Measurements from ENCODE around the gene FCRL4. TPM values are rescaled to one million over a fixed set of nuclear protein-coding genes. Genes with fewer than 3 reads are reported as not detected.

The FCRL4 gene
- polyA plus RNA-seq, 1 donor (not counting 4 experiments of a cell fraction or from before 2014, with no cell fraction given): not detected

DNA sequence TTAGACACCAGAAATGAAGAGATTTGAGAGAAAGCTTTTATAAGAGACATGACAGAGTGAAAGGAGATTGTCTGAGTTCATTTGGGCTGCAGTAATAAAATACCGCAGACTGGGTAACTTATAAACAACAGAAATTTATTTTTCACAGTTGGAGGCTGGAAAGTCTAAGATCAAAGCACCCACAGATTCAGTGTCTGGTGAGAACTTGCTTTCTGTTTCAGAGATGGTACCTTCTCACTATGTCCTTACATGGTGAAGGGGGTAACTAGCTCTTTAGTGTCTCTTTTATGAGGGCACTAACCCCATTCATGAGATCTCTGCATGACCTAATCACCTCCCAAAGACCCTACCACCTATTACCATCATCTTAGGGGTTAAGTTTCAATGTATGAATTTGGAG is 30.9 kb upstream of the FCRL4 start:
- DNase-seq (ENCODE audit: low read depth, low spot score) (no peak), FAIRE-seq (no peak)
- Histone ChIP-seq H3K36me3 (ENCODE audit: control insufficient read depth in 2 of 2, extremely low read depth in 1 of 2, insufficient read depth in 2 of 2, low read length in 2 of 2) (no peaks in the 10 kb centered on the region), H3K27ac (ENCODE audit: control insufficient read depth, insufficient read depth, low read length) (no peak overlapping the region), H3K4me1 (ENCODE audit: control insufficient read depth, extremely low read depth, insufficient read depth, low read length) (no peaks in the 10 kb centered on the region), H3K9me1 (ENCODE audit: control insufficient read depth, extremely low read depth, insufficient read depth, low read length) (no peaks in the 10 kb centered on the region), H3K9ac (ENCODE audit: control insufficient read depth, extremely low read depth, insufficient read depth, low read length) (no peak overlapping the region), H3K4me2 (ENCODE audit: control insufficient read depth, extremely low read depth, insufficient read depth, low read depth, low read length) (no peak overlapping the region), H3K27me3 (ENCODE audit: control insufficient read depth, extremely low read depth, insufficient read depth, low read length) (no peaks in the 10 kb centered on the region), H3K4me3 (ENCODE audit: control insufficient read depth in 2 of 3, extremely low read depth in 1 of 3, insufficient read depth in 2 of 3, low read depth in 1 of 3, low read length in 3 of 3) (no peak overlapping the region), H4K20me1 (ENCODE audit: control insufficient read depth, extremely low read depth, insufficient read depth, low read length) (no peaks in the 10 kb centered on the region), H3K9me3 (ENCODE audit: control insufficient read depth, low read depth, low read length) (no peaks in the 10 kb centered on the region), H2AFZ (ENCODE audit: control insufficient read depth, low read length) (no peak overlapping the region), H3K79me2 (ENCODE audit: control insufficient read depth, insufficient read depth, low read length) (no peaks in the 10 kb centered on the region)
- TF ChIP-seq, protein P1, sequence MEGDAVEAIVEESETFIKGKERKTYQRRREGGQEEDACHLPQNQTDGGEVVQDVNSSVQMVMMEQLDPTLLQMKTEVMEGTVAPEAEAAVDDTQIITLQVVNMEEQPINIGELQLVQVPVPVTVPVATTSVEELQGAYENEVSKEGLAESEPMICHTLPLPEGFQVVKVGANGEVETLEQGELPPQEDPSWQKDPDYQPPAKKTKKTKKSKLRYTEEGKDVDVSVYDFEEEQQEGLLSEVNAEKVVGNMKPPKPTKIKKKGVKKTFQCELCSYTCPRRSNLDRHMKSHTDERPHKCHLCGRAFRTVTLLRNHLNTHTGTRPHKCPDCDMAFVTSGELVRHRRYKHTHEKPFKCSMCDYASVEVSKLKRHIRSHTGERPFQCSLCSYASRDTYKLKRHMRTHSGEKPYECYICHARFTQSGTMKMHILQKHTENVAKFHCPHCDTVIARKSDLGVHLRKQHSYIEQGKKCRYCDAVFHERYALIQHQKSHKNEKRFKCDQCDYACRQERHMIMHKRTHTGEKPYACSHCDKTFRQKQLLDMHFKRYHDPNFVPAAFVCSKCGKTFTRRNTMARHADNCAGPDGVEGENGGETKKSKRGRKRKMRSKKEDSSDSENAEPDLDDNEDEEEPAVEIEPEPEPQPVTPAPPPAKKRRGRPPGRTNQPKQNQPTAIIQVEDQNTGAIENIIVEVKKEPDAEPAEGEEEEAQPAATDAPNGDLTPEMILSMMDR (optimal IDR thresholded peaks at IDR 0.05 in 1 of 3, IDR thresholded peaks at IDR 0.05 in 1 of 3, conservative IDR thresholded peaks at IDR 0.05 in 1 of 3; ENCODE audit: extremely low read depth in 1 of 3, insufficient read depth in 2 of 3, low read length in 3 of 3): no peak
- no peak for TF ChIP-seq EZH2 (IDR thresholded peaks at IDR 0.05; ENCODE audit: low read length)
- dilution Hi-C loops (cut with MboI; ENCODE audit: extremely low pct_ligation_motif_present, low sequenced_read_pairs): no loop called here

DNA sequence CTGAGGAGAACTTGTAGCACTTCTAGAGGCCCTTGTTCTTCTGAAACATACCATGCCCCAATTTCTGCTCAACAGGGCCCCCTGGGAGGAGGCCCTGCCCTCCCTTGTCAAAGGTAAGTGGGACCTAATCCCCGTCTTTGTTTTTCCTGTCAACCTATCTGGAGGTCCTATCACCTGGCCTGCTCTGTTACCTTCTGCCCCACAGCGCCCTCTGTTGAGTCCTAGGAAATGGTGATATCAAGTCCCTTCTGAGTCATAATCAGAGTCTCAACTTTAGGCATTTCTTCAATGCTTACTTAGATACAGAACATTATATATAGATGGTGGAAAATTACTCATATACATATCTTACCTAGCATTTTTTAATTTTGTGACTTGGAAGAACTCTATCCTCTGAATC is 28.2 kb upstream of the FCRL4 start:
- H4K20me1 ChIP-seq (ENCODE audit: control insufficient read depth, extremely low read depth, insufficient read depth, low read length): no peaks in the 10 kb centered on the region
- no peak overlapping the region for H3K27ac ChIP-seq (ENCODE audit: control insufficient read depth, insufficient read depth, low read length)
- no peak overlapping the region for H2AFZ ChIP-seq (ENCODE audit: control insufficient read depth, low read length)
- TF ChIP-seq EZH2 (IDR thresholded peaks at IDR 0.05; ENCODE audit: low read length): no peak
- TF ChIP-seq, protein P1 (optimal IDR thresholded peaks at IDR 0.05 in 1 of 3, IDR thresholded peaks at IDR 0.05 in 1 of 3, conservative IDR thresholded peaks at IDR 0.05 in 1 of 3; ENCODE audit: extremely low read depth in 1 of 3, insufficient read depth in 2 of 3, low read length in 3 of 3): peak; percentile 19 to 35 (median 32)
- H3K9me3 ChIP-seq (ENCODE audit: control insufficient read depth, low read depth, low read length): no peaks in the 10 kb centered on the region
- no peaks in the 10 kb centered on the region for H3K27me3 ChIP-seq (ENCODE audit: control insufficient read depth, extremely low read depth, insufficient read depth, low read length)
- no peaks in the 10 kb centered on the region for H3K79me2 ChIP-seq (ENCODE audit: control insufficient read depth, insufficient read depth, low read length)
- no peak for FAIRE-seq
- no peak overlapping the region for H3K9ac ChIP-seq (ENCODE audit: control insufficient read depth, extremely low read depth, insufficient read depth, low read length)
- no peaks in the 10 kb centered on the region for H3K4me1 ChIP-seq (ENCODE audit: control insufficient read depth, extremely low read depth, insufficient read depth, low read length)
- no peak overlapping the region for H3K4me3 ChIP-seq (ENCODE audit: control insufficient read depth in 2 of 3, extremely low read depth in 1 of 3, insufficient read depth in 2 of 3, low read depth in 1 of 3, low read length in 3 of 3)
- H3K9me1 ChIP-seq (ENCODE audit: control insufficient read depth, extremely low read depth, insufficient read depth, low read length): no peaks in the 10 kb centered on the region
- no peak for DNase-seq (ENCODE audit: low read depth, low spot score)
- no peak overlapping the region for H3K4me2 ChIP-seq (ENCODE audit: control insufficient read depth, extremely low read depth, insufficient read depth, low read depth, low read length)
- H3K36me3 ChIP-seq (ENCODE audit: control insufficient read depth in 2 of 2, extremely low read depth in 1 of 2, insufficient read depth in 2 of 2, low read length in 2 of 2): no peaks in the 10 kb centered on the region
- dilution Hi-C loops (cut with MboI; ENCODE audit: extremely low pct_ligation_motif_present, low sequenced_read_pairs): no loop called here

Measured in keratinocyte (primary cell).